Measurements from ENCODE around the gene NCOA3. TPM values are rescaled to one million over a fixed set of nuclear protein-coding genes. Genes with fewer than 3 reads are reported as not detected.
A peak's percentile ranks its signal among the peaks of the same experiment; 100 is the strongest.

The NCOA3 gene
- polyA plus RNA-seq, 1 of the 3 experiments (the other 2 are of a cell fraction), result 5.8 TPM

GRCh38 chr20:47557218-47557617, 55.5 kb downstream of the NCOA3 start (continued):
- no peak for TF ChIP-seq GABPA (IDR thresholded peaks at IDR 0.05; ENCODE audit: low read depth)
- TF ChIP-seq NFIC (IDR thresholded peaks at IDR 0.05; ENCODE audit: borderline replicate concordance), result no peak
- TF ChIP-seq CHD2 (IDR thresholded peaks at IDR 0.05; ENCODE audit: low read length, partially characterized antibody), result no peak
- no peak for TF ChIP-seq RAD21 (IDR thresholded peaks at IDR 0.05; ENCODE audit: low read length)
- no peak for TF ChIP-seq TEAD4 (IDR thresholded peaks at IDR 0.05; ENCODE audit: borderline replicate concordance, insufficient read depth)

- TF ChIP-seq MEF2A (IDR thresholded peaks at IDR 0.05; ENCODE audit: borderline replicate concordance, low read depth) (no peak), RFX5 (IDR thresholded peaks at IDR 0.05; ENCODE audit: low read length) (no peak), NFIC (IDR thresholded peaks at IDR 0.05; ENCODE audit: borderline replicate concordance) (no peak), RCOR1 (IDR thresholded peaks at IDR 0.05; ENCODE audit: low read length) (no peak), PBX3 (IDR thresholded peaks at IDR 0.05) (no peak), TEAD4 (IDR thresholded peaks at IDR 0.05; ENCODE audit: borderline replicate concordance, insufficient read depth) (no peak)
- Histone ChIP-seq H3K27me3 (ENCODE audit: insufficient read depth) (no peaks in the 10 kb centered on the region), H3F3A (replicated peaks; ENCODE audit: insufficient read depth) (peaks cover 3% of the 10 kb centered on the region), H3K9ac (no peak overlapping the region), H3K27ac (ENCODE audit: low read depth in 2 of 2, low read length in 1 of 2) (no peak overlapping the region), H3K9me2 (no peaks in the 10 kb centered on the region), H4K20me1 (ENCODE audit: insufficient read depth) (peaks cover 21% of the 10 kb centered on the region), H2AFZ (ENCODE audit: low read depth) (no peak overlapping the region), H3K36me3 (replicated peaks in 1 of 2; ENCODE audit: control insufficient read depth in 1 of 2, insufficient read depth in 2 of 2, low read length in 1 of 2) (no peaks in the 10 kb centered on the region), H3K4me1 (ENCODE audit: control insufficient read depth in 1 of 2, insufficient read depth in 2 of 2, low read depth in 1 of 2, low read length in 1 of 2) (peaks cover 0 to 22% of the 10 kb centered on the region in 2 experiments; a peak in 1 of 4 replicates), H3K9me3 (no peaks in the 10 kb centered on the region), H3K4me2 (no peak overlapping the region), H3K4me3 (ENCODE audit: low read depth in 2 of 2, low read length in 1 of 2) (no peak overlapping the region), H3K79me2 (ENCODE audit: insufficient read depth) (peaks cover 52% of the 10 kb centered on the region)
- no peak for DNase-seq
- 96% methylated on average over 7 of the region's 7 CpGs for WGBS (ENCODE audit: low lambda C conversion rate)
- ChIA-PET CTCF (no interaction called here), POLR2A (no interaction called here)
These were observed 56.1 kb downstream of the NCOA3 start for GRCh38 chr20:47557791-47558190.

- H3F3A ChIP-seq (replicated peaks; ENCODE audit: insufficient read depth), result peaks cover 3% of the 10 kb centered on the region
- no peaks in the 10 kb centered on the region for H3K9me2 ChIP-seq
- ChIA-PET CTCF (interaction anchor here (0.6 kb wide), 1 partner anchor 1160 kb away, joined by 4 read pairs; no protein-coding TSS in a partner anchor), POLR2A (no interaction called here)
- TF ChIP-seq NFIC (IDR thresholded peaks at IDR 0.05; ENCODE audit: borderline replicate concordance), result peak; percentile 25; the same call in 1 of the 2 replicates
- TF ChIP-seq IRF3 (IDR thresholded peaks at IDR 0.05; ENCODE audit: low read depth, low read length), result no peak
- TF ChIP-seq TCF12 (IDR thresholded peaks at IDR 0.05), result peak; percentile 77
- peak; percentile 25; the same call in 1 of the 2 replicates for TF ChIP-seq PBX3 (IDR thresholded peaks at IDR 0.05)
- DNase-seq, result no peak
- H3K9ac ChIP-seq, result no peak overlapping the region
- no peaks in the 10 kb centered on the region for H3K27me3 ChIP-seq (ENCODE audit: insufficient read depth)
- H3K9me3 ChIP-seq, result no peaks in the 10 kb centered on the region
- H3K4me1 ChIP-seq (ENCODE audit: control insufficient read depth in 1 of 2, insufficient read depth in 2 of 2, low read depth in 1 of 2, low read length in 1 of 2), result peaks cover 0 to 22% of the 10 kb centered on the region in 2 experiments; a peak in 1 of 4 replicates
- H2AFZ ChIP-seq (ENCODE audit: low read depth), result no peak overlapping the region
- WGBS (ENCODE audit: low lambda C conversion rate), result 88% methylated on average over 10 of the region's 10 CpGs
- H3K27ac ChIP-seq (ENCODE audit: low read depth in 2 of 2, low read length in 1 of 2), result peak overlapping the region; percentile 19 to 77; a peak in 2 of 4 replicates
- H3K79me2 ChIP-seq (ENCODE audit: insufficient read depth), result peaks cover 55% of the 10 kb centered on the region
- H4K20me1 ChIP-seq (ENCODE audit: insufficient read depth), result peaks cover 21% of the 10 kb centered on the region
- H3K4me2 ChIP-seq, result no peak overlapping the region
- H3K36me3 ChIP-seq (replicated peaks in 1 of 2; ENCODE audit: control insufficient read depth in 1 of 2, insufficient read depth in 2 of 2, low read length in 1 of 2), result no peaks in the 10 kb centered on the region
- H3K4me3 ChIP-seq (ENCODE audit: low read depth in 2 of 2, low read length in 1 of 2), result no peak overlapping the region
These were observed 56.8 kb downstream of the NCOA3 start for GRCh38 chr20:47558295-47559066.

Measured in SK-N-SH (cell line).